GM19463 (cell line): ENCODE data around the gene OR51E2.

Experiments used
- ATAC-seq: cut with Tn5 transposase; IDR thresholded peaks from one replicate; pipeline ENCODE4 v1.9.1; 2021; ENCODE audit warnings: mild to moderate bottlenecking, moderate library complexity; ENCODE audit not compliant: unreplicated experiment

OR51E2 gene

DNA sequence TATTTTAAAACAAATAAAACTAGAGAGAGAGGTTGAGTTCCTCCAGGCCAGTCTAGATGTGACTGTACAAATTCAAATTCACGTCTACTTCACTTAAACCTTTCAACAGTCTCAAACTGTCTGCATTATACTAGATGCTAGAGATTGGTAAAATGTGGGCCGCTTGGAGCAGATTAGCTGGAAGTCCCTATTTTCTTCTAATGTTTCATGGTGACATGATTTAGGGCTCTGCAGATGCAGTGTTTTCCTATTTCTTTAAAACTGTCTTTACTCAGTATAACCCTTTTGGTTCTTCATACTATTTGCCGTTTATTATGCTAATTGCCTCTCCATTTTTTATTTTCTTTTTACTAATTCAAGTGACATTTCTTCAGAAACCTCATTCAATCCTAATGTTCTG, 33.5 kb downstream of the OR51E2 start:
- no peak for ATAC-seq

DNA sequence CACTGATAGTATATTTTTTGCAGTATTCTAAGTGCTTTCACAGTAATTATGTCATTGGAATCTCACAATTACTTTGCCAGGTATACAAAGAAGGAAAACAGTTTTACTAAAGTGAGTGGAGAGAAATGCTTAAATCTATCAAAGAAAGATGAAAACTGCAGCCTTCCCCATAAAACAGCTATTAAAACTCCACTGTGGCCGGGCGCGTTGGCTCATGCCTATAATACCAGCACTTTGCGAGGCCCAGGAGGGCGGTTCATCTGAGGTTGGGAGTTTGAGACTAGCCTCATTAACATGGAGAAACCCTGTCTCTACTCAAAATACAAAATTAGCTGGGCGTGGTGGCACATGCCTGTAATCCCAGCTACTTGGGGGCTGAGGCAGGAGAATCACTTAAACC, 34.8 kb downstream of the OR51E2 start:
- ATAC-seq: no peak

GRCh38 chr11:4658629-4659445, 38.8 kb downstream of the OR51E2 start:
- ATAC-seq: no peak

- no peak for ATAC-seq
Measured at GRCh38 chr11:4654635-4655369, 42.9 kb downstream of the OR51E2 start.

GRCh38 chr11:4647766-4648165, 49.9 kb downstream of the OR51E2 start:
- ATAC-seq: no peak

DNA sequence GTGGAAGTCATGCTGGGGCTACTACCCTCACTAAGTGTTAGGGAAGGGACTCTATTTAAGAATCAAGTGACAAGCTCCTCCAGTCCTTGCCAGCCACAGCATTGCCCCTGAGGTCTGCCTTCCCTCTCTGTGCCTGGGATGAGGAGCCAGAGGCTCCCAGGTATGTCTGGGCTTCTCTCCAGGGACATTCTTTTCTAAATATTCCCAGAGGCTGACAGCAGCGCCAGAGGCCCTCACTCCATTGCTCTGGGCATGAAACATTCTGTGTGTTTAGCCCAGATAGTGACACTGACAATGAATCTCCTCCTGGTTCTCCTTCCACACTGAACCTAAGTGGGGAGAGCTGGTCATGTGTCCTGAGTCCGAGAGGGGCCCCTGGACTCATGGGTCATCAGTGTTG, 51.7 kb downstream of the OR51E2 start:
- ATAC-seq: no peak

GRCh38 chr11:4644233-4644632, 53.4 kb downstream of the OR51E2 start:
- ATAC-seq: no peak

DNA sequence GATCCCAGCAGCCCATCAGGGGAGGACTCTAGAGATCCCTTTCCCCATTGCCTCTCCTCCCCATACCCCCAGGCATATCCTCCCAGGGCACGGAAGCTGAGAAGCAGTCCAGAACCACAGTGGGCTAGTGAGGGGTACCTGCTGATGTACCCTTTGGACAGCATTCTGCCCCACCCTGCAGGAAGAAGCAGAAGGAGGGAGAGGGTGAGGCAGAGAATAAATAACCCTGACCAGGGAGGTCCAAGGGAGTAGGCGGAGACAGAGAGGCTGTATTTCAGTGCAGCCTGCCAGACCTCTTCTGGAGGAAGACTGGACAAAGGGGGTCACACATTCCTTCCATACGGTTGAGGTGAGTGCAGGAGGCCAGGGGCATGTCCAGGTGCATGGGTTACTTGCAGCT, 54.0 kb downstream of the OR51E2 start, which contains the start of gene OR51E1:
TSS of gene OR51E1 (plus strand) at position 301 of the 400 bp plus-strand sequence. CDS start 8,545 bp downstream, outside the sequence.
- ATAC-seq: no peak

GRCh38 chr11:4643076-4643475, 54.6 kb downstream of the OR51E2 start:
- ATAC-seq: no peak

DNA sequence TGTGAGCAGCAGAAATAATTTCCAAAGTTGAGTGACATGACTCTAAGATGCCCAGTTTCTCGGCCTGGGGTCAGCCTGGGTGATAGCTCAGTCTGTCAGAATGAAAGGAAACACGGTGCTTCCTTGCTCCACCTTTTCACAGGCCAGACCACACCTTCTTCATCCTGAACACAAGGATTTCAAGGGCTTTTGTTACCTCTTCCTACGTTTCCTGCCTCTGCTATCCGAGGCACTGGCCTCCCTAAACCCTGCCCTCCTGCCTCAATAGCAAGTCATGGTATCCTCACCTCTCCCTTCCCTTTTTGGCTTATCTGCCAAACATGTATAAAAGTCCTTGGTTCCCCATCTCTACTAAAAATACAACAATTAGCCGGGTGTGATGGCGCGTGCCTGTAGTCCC, 55.6 kb downstream of the OR51E2 start:
- no peak for ATAC-seq

GRCh38 chr11:4641501-4641900, 56.2 kb downstream of the OR51E2 start:
- ATAC-seq: no peak

- no peak for ATAC-seq
Measured at GRCh38 chr11:4639931-4640330, 57.7 kb downstream of the OR51E2 start.

- ATAC-seq: no peak
Measured at GRCh38 chr11:4637662-4638047, 60.0 kb downstream of the OR51E2 start.

GRCh38 chr11:4636962-4637661, 60.5 kb downstream of the OR51E2 start, which contains the start of gene OR51D1:
Gene OR51D1 (plus strand): TSS chr11:4637477. CDS start chr11:4639791, 2,314 bp downstream.
- ATAC-seq: peak; percentile 97

- no peak for ATAC-seq
Measured at GRCh38 chr11:4636136-4636535, 61.5 kb downstream of the OR51E2 start.
